Astrocyte of the cerebellum (primary cell): Measurements from ENCODE around the gene CCNB2.

ENCODE experiments used
- DNase-seq: peaks from one replicate; pipeline ENCODE4 v3.0.0-alpha.2; 2011; ENCODE audit warnings: low read depth
- H3K4me3 ChIP-seq: 2 replicates; pipeline ENCODE4 v1.5.1; 2011; ENCODE audit warnings: mild to moderate bottlenecking, low read depth, low read length, moderate library complexity
- CTCF ChIP-seq: IDR thresholded peaks from 2 replicates; pipeline ENCODE4 v1.5.1; 2012; ENCODE audit warnings: low read length, low read depth, moderate library complexity, mild to moderate bottlenecking; ENCODE audit errors: missing control alignments
- in situ Hi-C: cut with HindIII; loops from 2 replicates; pipeline ENCODE4 v1.10.0; 2017; ENCODE audit warnings: low sequenced_read_pairs

Gene CCNB2

GRCh38 chr15:59087731-59088130 lies 17.2 kb upstream of the CCNB2 start:
- no peak overlapping the region for H3K4me3 ChIP-seq
- DNase-seq = no peak
- in situ Hi-C loops = no loop called here
- TF ChIP-seq CTCF = no peak

- TF ChIP-seq CTCF = no peak
- no peak for DNase-seq
- H3K4me3 ChIP-seq = no peak overlapping the region
- in situ Hi-C loops = no loop called here
These were observed 10.9 kb upstream of the CCNB2 start for GRCh38 chr15:59094077-59094476.

GRCh38 chr15:59096429-59096828 lies 8.5 kb upstream of the CCNB2 start:
- TF ChIP-seq CTCF = no peak
- H3K4me3 ChIP-seq = no peak overlapping the region
- in situ Hi-C loops = no loop called here
- no peak for DNase-seq

GRCh38 chr15:59099162-59099685 lies 5.7 kb upstream of the CCNB2 start:
- TF ChIP-seq CTCF = no peak

GRCh38 chr15:59104602-59104911 lies 389 bp upstream of the CCNB2 start:
- no peak for DNase-seq
- H3K4me3 ChIP-seq = peak overlapping the region; percentile 81
- in situ Hi-C loops = no loop called here
- TF ChIP-seq CTCF = no peak

More at GRCh38 chr15:59099162-59099685, 5.7 kb upstream of the CCNB2 start:
- DNase-seq = no peak
- in situ Hi-C loops = no loop called here
- no peak overlapping the region for H3K4me3 ChIP-seq

GRCh38 chr15:59105854-59106253 lies 908 bp downstream of the CCNB2 start:
- peak; percentile 25 for TF ChIP-seq CTCF
- H3K4me3 ChIP-seq = peak overlapping the region; percentile 81
- in situ Hi-C loops = no loop called here
- DNase-seq = no peak

GRCh38 chr15:59111251-59111650 lies 6.3 kb downstream of the CCNB2 start:
- in situ Hi-C loops = no loop called here
- DNase-seq = no peak
- TF ChIP-seq CTCF = no peak
- H3K4me3 ChIP-seq = no peak overlapping the region
